ENCODE results near the gene UBXN2A.
"Not testable (repeated sequence)": the region's sequence is repeated elsewhere in the genome, so short reads cannot be mapped to it uniquely, and the experiment has no call there.

UBXN2A gene

GRCh38 chr2:23941644-23942043, 1.4 kb downstream of the UBXN2A start:
- DNase-seq, result no peak

DNA sequence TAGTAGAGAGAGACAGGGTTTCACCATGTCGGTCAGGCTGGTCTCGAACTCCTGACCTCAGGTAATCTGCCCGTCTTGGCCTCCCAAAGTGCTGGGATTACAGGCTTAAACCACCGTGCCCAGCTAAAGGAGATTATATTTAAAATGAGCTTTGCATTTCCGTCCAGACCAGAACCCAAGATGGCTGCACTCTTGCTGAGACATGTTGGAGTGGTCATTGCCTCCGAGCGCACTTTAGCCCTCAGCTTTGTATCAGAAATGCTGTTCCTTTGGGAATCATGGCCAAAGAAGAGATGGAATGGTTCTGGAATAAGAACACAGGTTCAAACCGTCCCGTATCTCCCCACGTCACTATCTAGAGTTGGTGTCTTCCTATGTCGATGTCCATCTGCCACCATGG, 3.4 kb downstream of the UBXN2A start:
- DNase-seq, result no peak

GRCh38 chr2:23944527-23944926, 4.3 kb downstream of the UBXN2A start:
- DNase-seq, result no peak

DNA sequence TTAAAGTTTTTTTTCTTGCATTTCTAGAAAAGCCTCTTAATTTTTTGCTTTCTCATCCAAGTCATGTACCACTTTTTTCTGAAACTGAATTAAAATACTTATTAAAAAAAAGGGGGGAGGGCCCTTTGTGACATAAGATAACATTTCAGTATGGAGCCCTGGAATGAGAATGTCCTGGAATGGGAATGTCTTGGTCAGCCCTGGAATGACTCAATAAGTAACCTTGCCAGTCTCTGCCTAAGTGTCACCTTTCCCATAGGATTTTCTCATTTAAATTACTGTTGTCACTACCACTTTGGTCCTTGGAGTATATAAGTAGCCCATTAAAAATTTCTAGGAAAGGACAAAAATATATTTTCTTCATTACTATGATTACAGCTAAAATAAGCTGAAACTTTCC, 4.7 kb downstream of the UBXN2A start:
- DNase-seq, result no peak

- DNase-seq, result no peak
These were observed 7.1 kb downstream of the UBXN2A start for GRCh38 chr2:23947350-23947749.

DNA sequence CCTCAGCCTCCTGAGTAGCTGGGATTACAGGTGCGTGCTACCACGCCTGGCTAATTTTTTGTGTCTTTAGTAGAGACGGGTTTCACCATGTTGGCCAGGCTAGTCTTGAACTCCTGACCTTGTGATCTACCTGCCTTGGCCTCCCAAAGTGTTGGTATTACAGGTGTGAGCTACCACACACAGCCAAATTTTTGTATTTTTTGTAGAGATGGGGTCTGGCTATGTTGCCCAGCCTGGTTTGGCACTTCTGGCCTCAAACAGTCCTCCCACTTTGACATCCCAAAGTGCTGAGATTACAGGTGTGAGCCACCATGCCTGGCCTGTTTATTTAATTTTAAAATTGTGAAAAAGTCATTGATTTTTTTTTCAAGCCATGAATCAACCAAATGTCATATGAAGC, 12.3 kb downstream of the UBXN2A start:
- not testable (repeated sequence) for DNase-seq

GRCh38 chr2:23953625-23954024, 13.4 kb downstream of the UBXN2A start:
- no peak for DNase-seq

DNA sequence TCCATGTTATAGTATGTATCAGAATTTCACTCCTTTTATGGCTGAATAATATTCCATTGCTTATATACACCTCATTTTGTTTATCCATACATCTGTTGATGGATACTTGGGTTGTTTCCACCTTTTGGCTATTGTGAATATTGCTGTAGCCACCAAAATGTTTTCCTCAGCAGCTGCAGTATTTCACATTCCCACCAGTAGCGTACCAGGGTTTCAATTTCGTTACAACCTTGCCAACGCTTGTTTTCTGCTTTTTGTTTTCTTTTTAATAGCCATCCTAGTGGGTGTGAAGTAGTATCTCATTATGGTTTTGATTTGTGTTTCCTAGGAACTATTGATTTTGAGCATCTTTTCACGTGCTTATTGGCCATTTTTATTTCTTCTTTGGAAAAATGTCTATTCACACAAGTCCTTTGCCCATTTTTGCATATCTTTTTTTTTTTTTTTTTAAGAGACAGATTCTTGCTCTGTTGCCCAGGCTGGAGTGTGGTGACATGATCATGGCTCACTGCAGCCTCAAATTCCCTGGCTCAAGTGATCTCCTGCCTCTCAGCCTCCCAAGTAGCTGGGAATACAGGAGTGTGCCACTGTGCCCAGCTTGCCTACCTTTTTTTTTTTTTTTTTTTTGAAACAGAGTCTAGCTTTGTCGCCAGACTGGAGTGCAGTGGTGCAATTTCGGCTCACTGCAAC, 14.2 kb downstream of the UBXN2A start:
- no peak for DNase-seq

DNA sequence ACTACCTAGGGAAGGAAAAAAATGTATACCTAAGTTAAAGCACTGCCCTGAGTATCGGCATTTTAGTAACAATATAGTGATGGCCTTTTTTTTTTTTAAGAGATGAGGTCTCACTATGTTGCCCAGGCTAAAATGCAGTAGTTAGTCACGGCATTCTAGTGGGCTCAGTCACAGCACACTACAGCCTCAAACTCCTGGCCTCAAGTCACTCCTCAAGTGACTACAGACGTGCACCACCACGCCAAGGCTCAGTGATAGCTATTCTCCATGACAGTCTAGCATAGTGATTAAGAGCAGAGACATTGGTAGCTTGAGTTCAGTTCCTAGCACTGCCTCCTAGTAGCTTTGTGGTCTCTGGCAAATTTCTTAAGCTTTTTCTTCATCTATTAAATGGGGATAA, 27.6 kb downstream of the UBXN2A start:
- no peak for DNase-seq

- DNase-seq, result no peak
These were observed 36.6 kb downstream of the UBXN2A start for GRCh38 chr2:23976883-23977282.

- DNase-seq, result no peak
These were observed 48.1 kb downstream of the UBXN2A start for GRCh38 chr2:23988371-23988770.

DNA sequence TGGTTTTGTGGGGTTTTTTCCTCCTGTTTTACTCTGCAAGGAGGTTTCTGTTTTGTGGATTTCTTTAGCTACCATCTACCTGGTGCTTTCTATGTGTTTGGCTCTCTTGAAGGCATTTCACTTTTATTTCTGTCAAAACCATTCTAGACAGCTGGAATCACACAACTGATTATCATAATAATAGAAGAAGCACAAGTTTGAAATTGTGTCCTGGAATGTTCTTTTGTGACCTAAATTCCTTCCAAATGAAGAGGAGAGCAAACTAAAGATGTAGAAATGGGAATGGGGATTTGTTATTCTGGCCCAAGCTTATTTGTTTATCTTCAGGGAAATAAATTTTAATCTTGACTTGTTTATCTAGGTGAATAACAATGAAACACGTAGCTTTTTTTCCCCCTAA, 52.7 kb downstream of the UBXN2A start:
- no peak for DNase-seq

- DNase-seq, result no peak
These were observed 53.5 kb downstream of the UBXN2A start for GRCh38 chr2:23993736-23994269.

DNA sequence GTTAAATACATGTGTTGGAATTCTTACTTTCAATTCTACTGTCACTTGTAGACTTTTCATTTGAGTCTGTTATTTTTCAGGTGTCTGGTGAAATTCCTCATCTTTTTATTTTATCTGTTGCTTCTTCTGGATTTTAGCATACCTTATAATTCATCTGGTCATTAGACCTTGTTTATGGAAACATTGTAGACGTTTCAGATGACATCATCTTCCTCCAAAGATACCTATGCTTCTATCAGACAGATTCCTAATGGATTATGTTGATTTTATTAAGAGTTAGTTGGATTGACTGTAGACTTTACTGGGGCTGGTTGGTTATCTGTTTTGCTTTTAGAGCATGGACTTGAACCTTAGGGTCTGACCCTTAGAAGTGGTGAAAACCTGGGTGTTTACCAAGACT, 54.3 kb downstream of the UBXN2A start:
- no peak for DNase-seq

GRCh38 chr2:24007693-24008092, 67.4 kb downstream of the UBXN2A start:
- no peak for DNase-seq

DNA sequence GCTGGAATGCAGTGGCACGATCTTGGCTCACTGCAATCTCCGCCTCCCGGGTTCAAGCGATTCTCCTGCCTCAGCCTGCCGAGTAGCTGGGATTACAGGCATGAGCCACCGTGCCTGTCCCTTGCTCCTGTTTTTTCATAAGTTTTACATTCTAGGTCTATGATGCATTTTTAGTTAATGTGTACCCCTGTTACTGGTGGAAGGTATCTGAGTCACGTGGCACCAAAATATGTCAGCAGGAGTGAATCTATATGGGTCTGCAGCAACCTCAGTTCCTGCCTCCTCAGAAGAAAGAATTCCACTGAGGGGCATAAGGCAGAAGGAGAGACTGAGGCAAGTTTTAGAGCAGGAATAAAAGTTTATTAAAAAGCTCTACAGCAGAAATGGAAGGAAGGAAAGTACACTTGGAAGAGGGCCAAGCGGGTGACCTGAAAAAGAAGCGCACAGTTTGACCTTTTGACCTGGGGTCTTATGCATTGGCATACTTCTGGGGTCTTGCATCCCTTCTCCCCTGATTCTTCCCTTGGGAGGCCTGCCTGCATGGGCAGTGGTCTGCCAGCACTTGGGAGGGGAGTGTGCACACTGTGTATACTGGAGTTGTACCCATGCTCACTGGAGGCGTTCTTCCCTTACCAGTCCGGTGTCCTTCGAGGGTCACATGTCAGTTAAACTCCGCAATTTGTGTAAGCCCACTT, 68.6 kb downstream of the UBXN2A start:
- DNase-seq, result no peak

GRCh38 chr2:24009367-24009679, 69.1 kb downstream of the UBXN2A start:
- DNase-seq, result no peak

DNA sequence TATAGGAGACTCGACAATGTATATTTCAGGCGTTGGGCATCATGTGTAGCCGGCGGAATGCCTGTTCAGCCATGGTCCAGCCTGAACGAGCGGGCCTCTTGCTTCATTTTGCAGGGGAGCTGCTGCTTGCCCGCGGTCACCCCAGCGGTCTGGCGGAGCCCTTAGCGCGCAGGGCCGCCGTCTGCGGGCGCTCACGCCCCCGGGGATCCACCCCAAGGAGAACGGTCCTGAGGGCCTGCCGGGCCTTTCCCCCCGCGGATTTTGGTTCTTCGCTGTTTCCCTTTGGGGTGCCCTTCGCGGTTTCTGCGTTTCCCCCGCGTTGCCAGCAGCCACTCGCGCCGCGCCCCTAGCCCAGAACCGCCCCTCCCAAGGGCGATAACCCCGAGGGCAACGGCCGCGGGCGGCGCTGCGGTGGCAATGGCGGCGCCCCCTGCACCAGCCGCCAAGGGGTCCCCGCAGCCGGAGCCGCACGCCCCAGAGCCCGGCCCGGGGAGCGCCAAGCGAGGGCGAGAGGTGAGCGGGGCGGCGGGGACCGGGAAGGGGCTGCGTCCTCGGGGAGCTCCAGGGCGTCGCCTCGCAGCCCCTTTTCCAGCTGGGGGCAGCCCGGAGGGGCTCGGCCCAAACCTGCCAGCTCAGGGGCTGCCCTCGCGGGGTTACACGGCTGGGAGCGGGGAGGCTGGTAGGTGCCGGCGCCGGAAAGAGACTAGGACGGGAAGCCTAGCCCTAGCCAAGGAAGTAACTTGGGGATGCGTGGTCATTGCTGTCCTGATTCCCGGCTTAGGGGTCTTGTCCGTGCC, 69.6 kb downstream of the UBXN2A start, which contains the start of gene MFSD2B:
MFSD2B (plus strand) TSS at position 406 of the 797 bp plus-strand sequence; CDS start at position 418, 12 bp downstream.
- DNase-seq, result no peak

DNA sequence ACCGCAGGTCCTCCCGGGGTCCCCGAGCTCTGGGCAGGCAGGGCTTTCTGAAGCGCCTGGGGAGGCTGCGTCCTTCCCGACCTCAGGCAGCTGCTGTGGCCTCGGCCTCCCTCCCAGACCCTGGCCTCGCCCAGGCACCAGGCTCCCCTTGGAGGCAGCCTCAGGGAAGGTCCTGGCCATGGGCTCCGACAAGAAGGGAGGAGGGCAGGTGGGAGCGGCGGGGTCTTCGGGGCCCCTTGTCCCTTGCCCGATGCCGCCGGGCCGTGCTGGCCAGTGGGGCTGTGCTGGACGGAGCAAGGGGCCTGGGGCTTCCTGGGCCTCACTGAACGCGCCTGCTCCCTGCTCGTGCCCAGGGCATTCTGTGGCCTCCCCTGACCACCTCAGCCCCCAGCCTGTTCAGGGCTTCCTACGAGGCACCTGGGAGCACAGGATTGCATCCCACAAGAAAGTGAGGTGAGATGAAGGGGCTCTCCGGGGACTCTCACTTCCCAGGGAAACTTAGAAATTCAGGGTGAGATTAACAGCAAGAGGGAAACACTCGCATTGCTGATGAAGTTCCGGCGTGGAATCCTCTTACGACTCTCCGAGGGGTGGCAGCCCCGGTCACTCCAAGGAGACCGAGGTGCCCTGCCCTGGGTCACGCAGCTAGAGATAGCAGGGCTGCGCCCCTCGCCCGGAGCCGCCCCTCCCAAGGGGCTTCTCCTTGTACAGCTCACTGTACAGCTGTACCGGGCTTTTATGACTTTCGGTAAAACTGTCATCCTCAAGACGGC, 70.4 kb downstream of the UBXN2A start:
- no peak for DNase-seq

GRCh38 chr2:24011250-24012104, 71.2 kb downstream of the UBXN2A start:
- DNase-seq, result no peak

- DNase-seq, result no peak
These were observed 72.4 kb downstream of the UBXN2A start for GRCh38 chr2:24012521-24013188.

Data from NCI-H524 treated with DMSO at 0.1 percent for 48 hours (cell line).